ENCODE results near the gene CDHR5. TPM values are rescaled to one million over a fixed set of nuclear protein-coding genes. Genes with fewer than 3 reads are reported as not detected.

Gene CDHR5
- total and polyA plus RNA-seq, 2 donors (not counting 1 experiment from before 2014, with no cell fraction given), result not detected

GRCh38 chr11:567011-567628 lies 57.6 kb downstream of the CDHR5 start:
- Histone ChIP-seq H3K9me3 (ENCODE audit: control insufficient read depth, insufficient read depth, low read depth, low read length) (no peaks in the 10 kb centered on the region), H3K4me2 (ENCODE audit: extremely low read depth, insufficient read depth, low read length) (peak overlapping the region; percentile 75), H3K9ac (ENCODE audit: insufficient read depth, low read length) (no peak overlapping the region), H3K4me1 (ENCODE audit: control insufficient read depth, extremely low read depth, insufficient read depth, low read length) (peaks cover 2% of the 10 kb centered on the region), H3K27me3 (ENCODE audit: control insufficient read depth, insufficient read depth, low read length) (no peaks in the 10 kb centered on the region), H2AFZ (ENCODE audit: low read length) (no peak overlapping the region), H3K27ac (ENCODE audit: insufficient read depth, low read length) (no peak overlapping the region), H4K20me1 (ENCODE audit: control insufficient read depth, extremely low read depth, insufficient read depth, low read length) (no peaks in the 10 kb centered on the region), H3K79me2 (ENCODE audit: control insufficient read depth, insufficient read depth, low read length) (peaks cover 4% of the 10 kb centered on the region), H3K4me3 (replicated peaks in 1 of 4; ENCODE audit: control extremely low read depth in 1 of 4, insufficient read depth in 1 of 4, low read depth in 3 of 4, low read length in 4 of 4) (peak overlapping the region in 2 of 4 experiments; percentile 56 to 60), H3K36me3 (ENCODE audit: control insufficient read depth, insufficient read depth, low read length) (no peaks in the 10 kb centered on the region)
- TF ChIP-seq EZH2 (IDR thresholded peaks at IDR 0.05; ENCODE audit: low read length, missing control alignments), result no peak
- TF ChIP-seq CTCF (conservative IDR thresholded peaks at IDR 0.05 in 1 of 2, IDR thresholded peaks at IDR 0.05 in 1 of 2; ENCODE audit: low read depth in 1 of 2, low read length in 2 of 2), result no peak
- DNase-seq (ENCODE audit: low read depth in 2 of 2), result no peak

Other genes with a start within 250 kb of the CDHR5 start
- gene PKP3, start 230.7 kb downstream of the CDHR5 start, total RNA-seq, result 0.26 and 0.83 TPM in 2 replicates
- 0.17 and 0.24 TPM in 2 replicates for gene PKP3, start 230.7 kb downstream of the CDHR5 start, polyA plus RNA-seq
- gene SIGIRR, start 210.0 kb downstream of the CDHR5 start, total RNA-seq, result 13.4 and 16.7 TPM in 2 replicates
- 8.9 and 10.5 TPM in 2 replicates for gene SIGIRR, start 210.0 kb downstream of the CDHR5 start, polyA plus RNA-seq
- not detected in 2 replicates for gene ANO9, start 182.9 kb downstream of the CDHR5 start, total RNA-seq
- not detected in 2 replicates for gene ANO9, start 182.9 kb downstream of the CDHR5 start, polyA plus RNA-seq
- gene PTDSS2, start 174.7 kb downstream of the CDHR5 start, total RNA-seq, result 31.8 and 36.7 TPM in 2 replicates
- gene PTDSS2, start 174.7 kb downstream of the CDHR5 start, polyA plus RNA-seq, result 17.4 and 18.1 TPM in 2 replicates
- 502 and 561 TPM in 2 replicates for gene RNH1, start 117.7 kb downstream of the CDHR5 start, total RNA-seq
- gene RNH1, start 117.7 kb downstream of the CDHR5 start, polyA plus RNA-seq, result 102 and 140 TPM in 2 replicates
- gene HRAS, start 89.4 kb downstream of the CDHR5 start, total RNA-seq, result 46.7 and 58.5 TPM in 2 replicates
- gene HRAS, start 89.4 kb downstream of the CDHR5 start, polyA plus RNA-seq, result 51.7 and 69.3 TPM in 2 replicates
- gene LRRC56, start 87.4 kb downstream of the CDHR5 start, total RNA-seq, result 0.77 and 1.3 TPM in 2 replicates
- gene LRRC56, start 87.4 kb downstream of the CDHR5 start, polyA plus RNA-seq, result 0.26 and 0.28 TPM in 2 replicates
- gene LMNTD2, start 64.2 kb downstream of the CDHR5 start, total RNA-seq, result 0.17 and 0.26 TPM in 2 replicates
- 0.05 and 0.08 TPM in 2 replicates for gene LMNTD2, start 64.2 kb downstream of the CDHR5 start, polyA plus RNA-seq
- gene RASSF7, start 64.0 kb downstream of the CDHR5 start, total RNA-seq, result 1.5 and 2.8 TPM in 2 replicates
- 1.4 and 1.6 TPM in 2 replicates for gene RASSF7, start 64.0 kb downstream of the CDHR5 start, polyA plus RNA-seq
- 16.8 and 18.7 TPM in 2 replicates for gene PHRF1, start 48.5 kb downstream of the CDHR5 start, total RNA-seq
- gene PHRF1, start 48.5 kb downstream of the CDHR5 start, polyA plus RNA-seq, result 5.9 and 9.7 TPM in 2 replicates
- gene IRF7, start 9.0 kb downstream of the CDHR5 start, total RNA-seq, result 9.1 and 11.3 TPM in 2 replicates
- gene IRF7, start 9.0 kb downstream of the CDHR5 start, polyA plus RNA-seq, result 1.3 and 1.6 TPM in 2 replicates
- not detected in 2 replicates for gene SCT, start 2.2 kb upstream of the CDHR5 start, total RNA-seq
- not detected in 2 replicates for gene SCT, start 2.2 kb upstream of the CDHR5 start, polyA plus RNA-seq
- gene DRD4, start 12.3 kb upstream of the CDHR5 start, total RNA-seq, result 0.17 TPM in 1 of 2 replicates, not detected in the other
- not detected in 2 replicates for gene DRD4, start 12.3 kb upstream of the CDHR5 start, polyA plus RNA-seq
- gene DEAF1, start 70.3 kb upstream of the CDHR5 start, total RNA-seq, result 28.2 and 38.3 TPM in 2 replicates
- 9.7 and 14.4 TPM in 2 replicates for gene DEAF1, start 70.3 kb upstream of the CDHR5 start, polyA plus RNA-seq
- gene TMEM80, start 70.9 kb upstream of the CDHR5 start, total RNA-seq, result 7.4 and 10.6 TPM in 2 replicates
- 8.0 and 15.3 TPM in 2 replicates for gene TMEM80, start 70.9 kb upstream of the CDHR5 start, polyA plus RNA-seq
- 24.1 and 54.2 TPM in 2 replicates for gene EPS8L2, start 81.3 kb upstream of the CDHR5 start, total RNA-seq
- 17.0 and 18.4 TPM in 2 replicates for gene EPS8L2, start 81.3 kb upstream of the CDHR5 start, polyA plus RNA-seq
- gene TALDO1, start 122.5 kb upstream of the CDHR5 start, total RNA-seq, result 99.4 and 150 TPM in 2 replicates
- 136 and 189 TPM in 2 replicates for gene TALDO1, start 122.5 kb upstream of the CDHR5 start, polyA plus RNA-seq
- gene GATD1, start 152.5 kb upstream of the CDHR5 start, total RNA-seq, result 19.0 and 20.3 TPM in 2 replicates
- 13.9 and 14.7 TPM in 2 replicates for gene GATD1, start 152.5 kb upstream of the CDHR5 start, polyA plus RNA-seq
- 0.26 and 1.3 TPM in 2 replicates for gene CEND1, start 165.1 kb upstream of the CDHR5 start, total RNA-seq
- 0.25 and 0.71 TPM in 2 replicates for gene CEND1, start 165.1 kb upstream of the CDHR5 start, polyA plus RNA-seq
- 8.0 and 9.9 TPM in 2 replicates for gene SLC25A22, start 173.3 kb upstream of the CDHR5 start, total RNA-seq
- gene SLC25A22, start 173.3 kb upstream of the CDHR5 start, polyA plus RNA-seq, result 10.4 and 19.9 TPM in 2 replicates
- 7.4 and 14.2 TPM in 2 replicates for gene PIDD1, start 180.3 kb upstream of the CDHR5 start, total RNA-seq
- 2.2 and 3.8 TPM in 2 replicates for gene PIDD1, start 180.3 kb upstream of the CDHR5 start, polyA plus RNA-seq
- 282 and 294 TPM in 2 replicates for gene RPLP2, start 185.0 kb upstream of the CDHR5 start, total RNA-seq
- 741 and 904 TPM in 2 replicates for gene RPLP2, start 185.0 kb upstream of the CDHR5 start, polyA plus RNA-seq
- 16.2 and 33.9 TPM in 2 replicates for gene PNPLA2, start 194.0 kb upstream of the CDHR5 start, total RNA-seq
- gene PNPLA2, start 194.0 kb upstream of the CDHR5 start, polyA plus RNA-seq, result 16.2 and 17.0 TPM in 2 replicates
- 0.66 and 1.0 TPM in 2 replicates for gene CRACR2B, start 203.0 kb upstream of the CDHR5 start, total RNA-seq
- 0.11 and 0.82 TPM in 2 replicates for gene CRACR2B, start 203.0 kb upstream of the CDHR5 start, polyA plus RNA-seq
- 408 and 547 TPM in 2 replicates for gene CD151, start 208.0 kb upstream of the CDHR5 start, total RNA-seq
- 711 and 748 TPM in 2 replicates for gene CD151, start 208.0 kb upstream of the CDHR5 start, polyA plus RNA-seq
- gene POLR2L, start 217.6 kb upstream of the CDHR5 start, total RNA-seq, result 106 and 196 TPM in 2 replicates
- 181 and 317 TPM in 2 replicates for gene POLR2L, start 217.6 kb upstream of the CDHR5 start, polyA plus RNA-seq
- gene TSPAN4, start 217.9 kb upstream of the CDHR5 start, total RNA-seq, result 133 and 191 TPM in 2 replicates
- gene TSPAN4, start 217.9 kb upstream of the CDHR5 start, polyA plus RNA-seq, result 102 and 133 TPM in 2 replicates

Data from fibroblast of lung (primary cell).